Measurements from ENCODE around the gene TOP3B. TPM values are rescaled to one million over a fixed set of nuclear protein-coding genes. Genes with fewer than 3 reads are reported as not detected.

TOP3B gene
- total and polyA plus RNA-seq, 8 donors: 22.5 to 43.5 (median 30.6) TPM

- no peak for TF ChIP-seq CTCF (IDR thresholded peaks at IDR 0.05)
- Histone ChIP-seq H3K27me3 (no peaks in the 10 kb centered on the region), H3K4me3 (no peak overlapping the region), H3K4me1 (no peaks in the 10 kb centered on the region), H3K36me3 (peaks cover 0 to 70% of the 10 kb centered on the region in 2 donors), H3K9me3 (no peaks in the 10 kb centered on the region), H3K27ac (no peak overlapping the region)
- intact Hi-C loops (cut with DNase I): no loop called here
- ATAC-seq (no peak), DNase-seq (no peak)
Measured at GRCh38 chr22:21974058-21974649, 8.4 kb downstream of the TOP3B start.

- H3K27ac ChIP-seq: no peak overlapping the region
- H3K36me3 ChIP-seq: peaks cover 0 to 81% of the 10 kb centered on the region in 2 donors
- intact Hi-C loops (cut with DNase I): no loop called here
- no peaks in the 10 kb centered on the region for H3K9me3 ChIP-seq
- DNase-seq: no peak
- no peaks in the 10 kb centered on the region for H3K27me3 ChIP-seq
- H3K4me1 ChIP-seq: no peaks in the 10 kb centered on the region
- no peak for TF ChIP-seq CTCF (IDR thresholded peaks at IDR 0.05)
- H3K4me3 ChIP-seq: no peak overlapping the region
- ATAC-seq: no peak
Measured at GRCh38 chr22:21972806-21973205, 9.8 kb downstream of the TOP3B start.

GRCh38 chr22:21972293-21972779 is 10.3 kb downstream of the TOP3B start:
- Histone ChIP-seq H3K36me3 (peaks cover 0 to 86% of the 10 kb centered on the region in 2 donors), H3K27ac (no peak overlapping the region), H3K27me3 (no peaks in the 10 kb centered on the region), H3K4me3 (no peak overlapping the region), H3K9me3 (no peaks in the 10 kb centered on the region), H3K4me1 (no peaks in the 10 kb centered on the region)
- DNase-seq (no peak), ATAC-seq (peak; percentile 51)
- intact Hi-C loops (cut with DNase I): no loop called here
- peak; percentile 81 to 84 for TF ChIP-seq CTCF (IDR thresholded peaks at IDR 0.05)

GRCh38 chr22:21971858-21972275 is 10.7 kb downstream of the TOP3B start:
- intact Hi-C loops (cut with DNase I): no loop called here
- Histone ChIP-seq H3K4me3 (no peak overlapping the region), H3K27ac (no peak overlapping the region), H3K36me3 (peaks cover 0 to 90% of the 10 kb centered on the region in 2 donors), H3K4me1 (no peaks in the 10 kb centered on the region), H3K9me3 (no peaks in the 10 kb centered on the region), H3K27me3 (no peaks in the 10 kb centered on the region)
- ATAC-seq: no peak
- TF ChIP-seq CTCF (IDR thresholded peaks at IDR 0.05): no peak
- DNase-seq: no peak

- no peak for ATAC-seq
Measured at GRCh38 chr22:21970800-21971617, 11.6 kb downstream of the TOP3B start.

More at GRCh38 chr22:21970800-21971617, 11.6 kb downstream of the TOP3B start:
- Histone ChIP-seq H3K27ac (no peak overlapping the region), H3K4me3 (no peak overlapping the region), H3K9me3 (no peaks in the 10 kb centered on the region), H3K27me3 (no peaks in the 10 kb centered on the region), H3K4me1 (no peaks in the 10 kb centered on the region), H3K36me3 (peaks cover 0 to 99% of the 10 kb centered on the region in 2 donors)
- TF ChIP-seq CTCF (IDR thresholded peaks at IDR 0.05): no peak
- no peak for DNase-seq
- intact Hi-C loops (cut with DNase I): no loop called here

Data from left lung (tissue), 10 donors.